Neutrophil (primary cell): ENCODE measurements around the gene MYRFL.
"Not testable (repeated sequence)": the region's sequence is repeated elsewhere in the genome, so short reads cannot be mapped to it uniquely, and the experiment has no call there.

ENCODE experiments used
- H3K27ac ChIP-seq: fragments of 200-600 bp; sonication (generic); 2 replicates; pipeline ENCODE4 v1.5.1; 2016; ENCODE audit warnings: mild to moderate bottlenecking, moderate library complexity
- H3K27me3 ChIP-seq: fragments of 200-600 bp; sonication (generic); 2 replicates; pipeline ENCODE4 v1.6.0; 2016; ENCODE audit warnings: mild to moderate bottlenecking
- H3K36me3 ChIP-seq: fragments of 200-600 bp; sonication (generic); 2 replicates; pipeline ENCODE4 v1.5.1; 2017
- H3K4me1 ChIP-seq, 2 experiments: fragments of 200-600 bp in 1 of 2; sonication (generic) in 1 of 2; 1 replicate in 1 of 2; 2 replicates in 1 of 2; pipeline versions ENCODE4 v1.5.1 to v1.6.1; 2013 to 2016; ENCODE audit warnings: low read depth in 1 of 2, low read length in 1 of 2, mild to moderate bottlenecking in 1 of 2, moderate library complexity in 1 of 2; ENCODE audit not compliant: control insufficient read depth in 1 of 2, insufficient read depth in 1 of 2
- H3K4me3 ChIP-seq, 2 experiments: fragments of 200-600 bp in 1 of 2; sonication (generic) in 1 of 2; 1 replicate in 1 of 2; 2 replicates in 1 of 2; pipeline ENCODE4 v1.5.1; 2013 to 2016; ENCODE audit warnings: low read depth in 1 of 2, low read length in 1 of 2, mild to moderate bottlenecking in 1 of 2, moderate library complexity in 1 of 2
- H3K9me3 ChIP-seq: fragments of 200-600 bp; sonication (generic); 2 replicates; pipeline ENCODE4 v1.5.1; 2016
- CTCF ChIP-seq: fragments of 200-600 bp; sonication (generic); IDR thresholded peaks from 2 replicates; pipeline ENCODE4 v1.5.1; 2016; ENCODE audit warnings: antibody characterized with exemption

Gene MYRFL

GRCh38 chr12:69987579-69988091, 162.6 kb downstream of the MYRFL start:
- H3K27ac ChIP-seq, result no peak overlapping the region
- TF ChIP-seq CTCF, result no peak
- H3K4me3 ChIP-seq, result no peak overlapping the region

DNA sequence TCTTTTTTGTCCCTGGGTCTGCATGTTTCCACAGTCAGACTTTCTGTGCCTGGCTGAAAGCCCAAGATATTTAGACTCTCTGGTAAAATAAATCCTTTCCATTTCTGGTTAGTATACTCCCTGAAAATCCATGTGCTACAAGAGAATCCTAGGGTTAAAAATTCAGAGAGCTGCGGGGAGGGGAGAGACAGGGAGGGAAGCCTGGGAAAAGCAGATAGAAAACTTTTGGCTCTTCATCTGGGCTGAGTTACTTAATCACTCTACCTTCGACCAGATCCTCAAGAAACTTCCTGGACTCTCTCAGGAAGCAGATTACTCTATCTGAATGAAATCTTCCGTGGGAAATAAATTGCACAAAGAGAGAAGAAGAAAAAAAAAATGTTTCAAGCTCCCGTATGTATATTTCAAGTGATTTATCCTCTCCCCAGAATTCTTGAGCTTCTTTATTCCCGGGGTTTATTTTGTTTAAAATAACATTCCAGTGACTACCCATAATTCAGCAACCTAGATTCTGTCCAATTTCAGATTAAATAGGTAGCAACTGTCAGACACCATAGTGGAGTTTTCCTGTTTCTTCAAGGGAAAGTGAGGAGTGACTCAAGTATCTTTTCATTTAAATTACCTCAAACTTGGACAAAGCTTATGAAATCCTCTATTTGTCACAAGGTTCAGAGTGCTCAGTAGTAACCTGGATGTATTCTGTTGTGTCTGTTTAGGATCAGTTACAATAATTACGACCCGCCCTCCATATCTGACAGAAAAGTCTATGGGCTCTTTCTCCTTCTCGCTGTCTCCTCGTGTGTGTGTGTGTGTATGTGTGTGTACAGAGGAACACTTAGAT, 163.7 kb downstream of the MYRFL start:
- no peak overlapping the region for H3K27ac ChIP-seq
- no peaks in the 10 kb centered on the region for H3K36me3 ChIP-seq
- no peak overlapping the region for H3K4me3 ChIP-seq
- no peaks in the 10 kb centered on the region for H3K9me3 ChIP-seq
- H3K27me3 ChIP-seq, result no peaks in the 10 kb centered on the region
- H3K4me1 ChIP-seq, result peaks cover 33 to 37% of the 10 kb centered on the region in 2 experiments
- no peak for TF ChIP-seq CTCF

More at GRCh38 chr12:69987579-69988091, 162.6 kb downstream of the MYRFL start:
- Histone ChIP-seq H3K36me3 (no peaks in the 10 kb centered on the region), H3K4me1 (peaks cover 34 to 40% of the 10 kb centered on the region in 2 experiments), H3K27me3 (no peaks in the 10 kb centered on the region), H3K9me3 (no peaks in the 10 kb centered on the region)

- TF ChIP-seq CTCF, result no peak
- H3K36me3 ChIP-seq, result no peaks in the 10 kb centered on the region
- no peak overlapping the region for H3K4me3 ChIP-seq
- H3K27me3 ChIP-seq, result no peaks in the 10 kb centered on the region
- H3K4me1 ChIP-seq, result peaks cover 30 to 37% of the 10 kb centered on the region in 2 experiments
- H3K9me3 ChIP-seq, result no peaks in the 10 kb centered on the region
- no peak overlapping the region for H3K27ac ChIP-seq
Measured at GRCh38 chr12:69991690-69992288, 166.8 kb downstream of the MYRFL start.

DNA sequence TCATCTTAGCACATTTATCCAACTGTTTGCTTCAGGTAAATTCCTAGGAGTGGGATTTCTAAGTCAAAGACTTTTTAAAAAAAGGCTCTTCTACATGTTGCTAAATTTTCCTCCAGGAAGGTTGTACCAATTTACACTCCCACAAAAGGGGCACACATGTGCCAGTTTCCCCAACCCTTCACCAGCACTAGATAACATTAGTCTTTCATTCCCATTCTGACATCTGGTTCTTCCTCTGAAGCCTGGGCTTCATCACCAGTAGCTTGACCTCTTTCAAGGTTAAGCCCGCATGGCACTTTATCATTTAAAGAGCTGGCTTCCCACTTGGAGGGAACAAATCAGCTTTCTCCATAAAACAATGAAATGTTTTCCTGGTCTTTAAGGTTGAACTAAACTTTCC, 168.4 kb downstream of the MYRFL start:
- no peak for TF ChIP-seq CTCF
- no peaks in the 10 kb centered on the region for H3K9me3 ChIP-seq
- H3K4me1 ChIP-seq, result peaks cover 15 to 21% of the 10 kb centered on the region in 2 experiments
- no peaks in the 10 kb centered on the region for H3K36me3 ChIP-seq
- H3K27ac ChIP-seq, result no peak overlapping the region
- H3K27me3 ChIP-seq, result no peaks in the 10 kb centered on the region
- no peak overlapping the region for H3K4me3 ChIP-seq

- H3K4me1 ChIP-seq, result peaks cover 8 to 15% of the 10 kb centered on the region in 2 experiments
- H3K27me3 ChIP-seq, H3K4me3 ChIP-seq, H3K9me3 ChIP-seq, H3K36me3 ChIP-seq, H3K27ac ChIP-seq: not testable (repeated sequence)
Measured at GRCh38 chr12:69994086-69994485, 169.1 kb downstream of the MYRFL start.

GRCh38 chr12:69994724-69995173, 169.7 kb downstream of the MYRFL start:
- TF ChIP-seq CTCF, result no peak
- H3K27me3 ChIP-seq, result no peaks in the 10 kb centered on the region
- H3K36me3 ChIP-seq, result no peaks in the 10 kb centered on the region
- H3K4me3 ChIP-seq, result no peak overlapping the region
- H3K27ac ChIP-seq, result no peak overlapping the region
- peaks cover 3 to 10% of the 10 kb centered on the region in 2 experiments for H3K4me1 ChIP-seq
- H3K9me3 ChIP-seq, result no peaks in the 10 kb centered on the region
